Uterus (tissue), 2 donors: ENCODE data around the gene ACSBG1.

Experiments
- CTCF ChIP-seq, 4 experiments: fragments of 200-600 bp in 2 of 4; fragments of 450-650 bp in 2 of 4; sonication (generic) in 2 of 4; IDR thresholded peaks; one replicate each; pipeline ENCODE4 v1.5.1; 2016 to 2019; ENCODE audit warnings: antibody characterized with exemption in 4 of 4, mild to moderate bottlenecking in 2 of 4, moderate library complexity in 1 of 4
- POLR2A ChIP-seq, 2 donors: fragments of 450-650 bp; IDR thresholded peaks; one replicate each; pipeline ENCODE4 v1.6.1; 2016; ENCODE audit warnings: antibody characterized with exemption in 2 of 2, mild to moderate bottlenecking in 1 of 2, moderate library complexity in 1 of 2

- TF ChIP-seq CTCF (IDR thresholded peaks at IDR 0.05) = no peak
- no peak for TF ChIP-seq POLR2A (IDR thresholded peaks at IDR 0.05)
These were observed 21.6 kb downstream of the ACSBG1 start for GRCh38 chr15:78212546-78213424.
